Measurements from ENCODE around the gene DAND5. TPM values are rescaled to one million over a fixed set of nuclear protein-coding genes. Genes with fewer than 3 reads are reported as not detected.

DAND5 gene
- total and polyA plus RNA-seq, 2 of the 13 experiments (the other 11 are each of a cell fraction or from before 2014, with no cell fraction given): 0.04 TPM; not detected in 1

- TF ChIP-seq ZFAT (CRISPR knock-in tag; conservative IDR thresholded peaks at IDR 0.05): no peak
- peak; percentile 91; the same call in 1 of the 2 replicates for TF ChIP-seq SNAI1 (CRISPR knock-in tag; IDR thresholded peaks at IDR 0.05; ENCODE audit: borderline replicate concordance)
- TF ChIP-seq ATRX (CRISPR knock-in tag; IDR thresholded peaks at IDR 0.05; ENCODE audit: borderline replicate concordance): no peak
- peak; percentile 86 for TF ChIP-seq GATAD2A (CRISPR knock-in tag; IDR thresholded peaks at IDR 0.05)
- no peak for TF ChIP-seq KLF9 (CRISPR knock-in tag; IDR thresholded peaks at IDR 0.05; ENCODE audit: low read depth)
- TF ChIP-seq FOXP1 (IDR thresholded peaks at IDR 0.05): no peak
- TF ChIP-seq FOXP1 (CRISPR knock-in tag; IDR thresholded peaks at IDR 0.05): no peak
- peak; percentile 99 for TF ChIP-seq NFYC (CRISPR knock-in tag; IDR thresholded peaks at IDR 0.05)
- peak; percentile 89 for TF ChIP-seq IRF2 (CRISPR knock-in tag; IDR thresholded peaks at IDR 0.05)
- TF ChIP-seq ATF6 (CRISPR knock-in tag; conservative IDR thresholded peaks at IDR 0.05): no peak
- peak; percentile 71 for TF ChIP-seq HDAC1 (CRISPR knock-in tag; IDR thresholded peaks at IDR 0.05)
- no peak for TF ChIP-seq ZNF562 (CRISPR knock-in tag; IDR thresholded peaks at IDR 0.05; ENCODE audit: borderline replicate concordance)
- no peak for TF ChIP-seq ZNF296 (CRISPR knock-in tag; conservative IDR thresholded peaks at IDR 0.05)
- peak; percentile 61; the same call in 1 of the 2 replicates for TF ChIP-seq BCL3 (CRISPR knock-in tag; IDR thresholded peaks at IDR 0.05)
- no peak for TF ChIP-seq FOXJ3 (CRISPR knock-in tag; IDR thresholded peaks at IDR 0.05; ENCODE audit: borderline replicate concordance)
- no peak for TF ChIP-seq KLF11 (CRISPR knock-in tag; IDR thresholded peaks at IDR 0.05)
- TF ChIP-seq HIC2 (CRISPR knock-in tag; IDR thresholded peaks at IDR 0.05; ENCODE audit: low read depth): no peak
- TF ChIP-seq HNRNPLL (IDR thresholded peaks at IDR 0.05; ENCODE audit: low read depth, low read length, poor library complexity, severe bottlenecking): peak; percentile 29
- peak; percentile 15 for TF ChIP-seq XRCC5 (optimal IDR thresholded peaks at IDR 0.05; ENCODE audit: low read length)
- TF ChIP-seq REPIN1 (CRISPR knock-in tag; IDR thresholded peaks at IDR 0.05; ENCODE audit: borderline replicate concordance, low read depth): no peak; the same call in 1 of the 2 replicates
- no peak for TF ChIP-seq HNF4A (CRISPR knock-in tag; IDR thresholded peaks at IDR 0.05)
- TF ChIP-seq ISL2 (CRISPR knock-in tag; IDR thresholded peaks at IDR 0.05): peak; percentile 49
- TF ChIP-seq RFXAP (CRISPR knock-in tag; IDR thresholded peaks at IDR 0.05; ENCODE audit: borderline replicate concordance): peak; percentile 70; the same call in 1 of the 2 replicates
- TF ChIP-seq ZSCAN31 (CRISPR knock-in tag; IDR thresholded peaks at IDR 0.05; ENCODE audit: low read depth): 0 out of 2 replicates have a peak, but pooled peaks have one; percentile 78
- TF ChIP-seq PITX1 (CRISPR knock-in tag; IDR thresholded peaks at IDR 0.05): no peak
- peak; percentile 83 for TF ChIP-seq ZNF776 (CRISPR knock-in tag; IDR thresholded peaks at IDR 0.05)
- TF ChIP-seq NR1H2 (CRISPR knock-in tag; IDR thresholded peaks at IDR 0.05; ENCODE audit: borderline replicate concordance, low read depth): no peak
- TF ChIP-seq MAFF (IDR thresholded peaks at IDR 0.05; ENCODE audit: low read depth, low read length): no peak
Measured at GRCh38 chr19:12937927-12938778, 31.2 kb upstream of the DAND5 start, which contains the start of gene CALR (continued).

Measured in HepG2 (cell line).